GM12878 (cell line): ENCODE results near the gene SYNRG. TPM values are rescaled to one million over a fixed set of nuclear protein-coding genes. Genes with fewer than 3 reads are reported as not detected.

ENCODE experiments used
- ATAC-seq: fragments of 200-7000 bp; cut with Tn5 transposase; 3 replicates; pipeline ENCODE4 v1.9.1; 2020; ENCODE audit warnings: mild to moderate bottlenecking, moderate library complexity
- BruUV-seq: library from RNA; stranded (reverse); fragments of 400-500 nt; replicated peaks from 2 replicates; lab custom pipeline; 2021; lab: Mats Ljungman, UMichigan
- CTCF ChIA-PET: fragments of 300-600 bp; sonication (Branson Sonifier 250); formaldehyde crosslinking; extraction: SDS; loops from one replicate; lab custom pipeline; 2021; ENCODE audit warnings: inconsistent platforms; lab: Yijun Ruan, JAX
- POLR2A ChIA-PET: fragments of 350-600 bp; formaldehyde crosslinking; extraction: SDS; loops from one replicate; lab custom pipeline; 2021; ENCODE audit warnings: inconsistent platforms; lab: Charles Lee
- RAD21 ChIA-PET: fragments of 300-600 bp; sonication (Branson Sonifier 250); formaldehyde crosslinking; loops from one replicate; lab custom pipeline; 2023; ENCODE audit warnings: antibody characterized with exemption; ENCODE audit not compliant: unreplicated experiment; lab: Charles Lee
- SMC1A ChIA-PET: fragments of 300-600 bp; sonication (Branson Sonifier 250); formaldehyde crosslinking; loops from one replicate; lab custom pipeline; 2023; ENCODE audit not compliant: unreplicated experiment, uncharacterized antibody; lab: Charles Lee
- DNase-seq: peaks from one replicate; pipeline ENCODE4 v3.0.0-alpha.2; 2011; ENCODE audit warnings: low read depth, low spot score
- FAIRE-seq: peaks from 3 replicates; lab custom pipeline; 2011; peaks lifted over from hg19 to GRCh38; lab: Jason Lieb, UNC
- H2AFZ ChIP-seq: 2 replicates; pipeline ENCODE4 v1.6.0; 2011; ENCODE audit warnings: low read depth, low read length, control low read depth; ENCODE audit not compliant: control insufficient read depth
- H3K27ac ChIP-seq: 2 replicates; pipeline ENCODE4 v1.5.1; 2011; ENCODE audit warnings: control low read depth; ENCODE audit not compliant: control insufficient read depth, insufficient read depth
- H3K27me3 ChIP-seq, 2 experiments: replicated peaks in 1 of 2; 2 replicates each; pipeline versions ENCODE4 v1.6.0 to v1.6.1; 2011; ENCODE audit warnings: low read length in 1 of 2; ENCODE audit not compliant: control insufficient read depth in 2 of 2, insufficient read depth in 2 of 2
- H3K36me3 ChIP-seq, 2 experiments: 2 replicates each; pipeline ENCODE4 v1.5.1; 2011; ENCODE audit warnings: low read length in 1 of 2; ENCODE audit not compliant: control insufficient read depth in 2 of 2, insufficient read depth in 2 of 2
- H3K4me1 ChIP-seq: 2 replicates; pipeline ENCODE4 v1.6.1; 2011; ENCODE audit warnings: mild to moderate bottlenecking, low read length, moderate library complexity, mixed read lengths; ENCODE audit not compliant: control insufficient read depth, insufficient read depth
- H3K4me2 ChIP-seq: 2 replicates; pipeline ENCODE4 v1.6.0; 2011; ENCODE audit warnings: control low read depth; ENCODE audit not compliant: control insufficient read depth, insufficient read depth
- H3K4me3 ChIP-seq: fragments of 200-600 bp; sonication (generic); 2 replicates; pipeline ENCODE4 v1.5.1; 2016
- H3K79me2 ChIP-seq: 2 replicates; pipeline ENCODE4 v1.6.0; 2011; ENCODE audit warnings: low read length; ENCODE audit not compliant: control insufficient read depth, insufficient read depth
- H3K9ac ChIP-seq: 2 replicates; pipeline ENCODE4 v1.8.0; 2011; ENCODE audit warnings: low read length, control low read depth, mixed read lengths; ENCODE audit not compliant: control insufficient read depth, insufficient read depth
- H3K9me3 ChIP-seq: replicated peaks from 3 replicates; pipeline ENCODE4 v1.5.1; 2011; ENCODE audit warnings: mild to moderate bottlenecking, low read length; ENCODE audit not compliant: control insufficient read depth, insufficient read depth
- H4K20me1 ChIP-seq: 2 replicates; pipeline ENCODE4 v1.6.0; 2011; ENCODE audit not compliant: control insufficient read depth, insufficient read depth
- IKZF1 ChIP-seq: fragments of 450-650 bp; conservative IDR thresholded peaks from 2 replicates; pipeline ENCODE4 v1.6.1; 2017; ENCODE audit warnings: antibody characterized with exemption, mild to moderate bottlenecking
- IKZF2 ChIP-seq, 2 experiments: fragments of 450-650 bp; IDR thresholded peaks; 2 replicates each; pipeline ENCODE4 v1.6.1; 2017; ENCODE audit warnings: mild to moderate bottlenecking in 2 of 2, moderate library complexity in 2 of 2
- LARP7 ChIP-seq: fragments of 450-650 bp; IDR thresholded peaks from 2 replicates; pipeline ENCODE4 v1.6.1; 2017; ENCODE audit warnings: mild to moderate bottlenecking
- POLR2AphosphoS5 ChIP-seq: IDR thresholded peaks from 2 replicates; pipeline ENCODE4 v1.6.1; 2011; ENCODE audit warnings: mild to moderate bottlenecking, low read length, inconsistent platforms
- RUNX3 ChIP-seq: IDR thresholded peaks from 2 replicates; pipeline ENCODE4 v1.6.1; 2012; ENCODE audit warnings: low read length, inconsistent platforms
- SREBF2 ChIP-seq: IDR thresholded peaks from 2 replicates; pipeline ENCODE4 v1.6.1; 2012; ENCODE audit warnings: mild to moderate bottlenecking, low read length
- SUZ12 ChIP-seq: fragments of 200-600 bp; sonication (generic); IDR thresholded peaks from one replicate; pipeline ENCODE4 v1.6.1; 2018; ENCODE audit warnings: antibody characterized with exemption, mild to moderate bottlenecking; ENCODE audit not compliant: unreplicated experiment
- WGBS: methylation state at CpG from one replicate; pipeline ENCODE4 v1.1.6; 2016; ENCODE audit warnings: low lambda C conversion rate; ENCODE audit not compliant: insufficient replicate concordance, insufficient coverage; ENCODE audit errors: missing lambda C conversion rate; 5-methylcytosine and 5-hydroxymethylcytosine counted together
- in situ Hi-C: fragments of 300-500 bp; cut with MboI; formaldehyde crosslinking; loops from 9 replicates; pipeline ENCODE4 v1.14.3; 2018; ENCODE audit warnings: mixed read lengths
- intact Hi-C: fragments of 100-400 bp; cut with micrococcal nuclease; formaldehyde crosslinking; loops from one replicate; pipeline ENCODE4 v1.14.2; 2022; ENCODE audit not compliant: unreplicated experiment
- polyA plus RNA-seq, 11 experiments: library from polyadenylated mRNA; depleted of rRNA in 4 of 11; unstranded in 6 of 11; stranded (reverse) in 5 of 11; fragments of >200 nt; fragmentation: Nextera tagmentation in 4 of 11; fragmentation: Illumina TruSeq in 1 of 11; extraction: Ambion mirVana in 4 of 11; extraction: Trizol in 1 of 11; gene quantifications; 1 replicate in 1 of 11; 2 replicates in 10 of 11; pipeline versions ENCODE4 v1.2.1 to v1.2.3, GENCODE V29; 2011 to 2016; ENCODE audit warnings: inconsistent platforms in 2 of 11, missing spikeins in 2 of 11, low read depth in 1 of 11
- total RNA-seq, 4 experiments: library from RNA; depleted of rRNA in 3 of 4; stranded (reverse); fragments of >200 nt in 3 of 4; fragmentation: Illumina TruSeq in 1 of 4; extraction: Trizol in 1 of 4; gene quantifications; 2 replicates each; pipeline versions ENCODE4 v1.2.1 to v1.2.3, GENCODE V29; 2013 to 2021
- TF ChIP-seq, protein P1 (sequence below), 3 experiments: IDR thresholded peaks in 2 of 3; conservative IDR thresholded peaks in 1 of 3; 2 replicates each; pipeline ENCODE4 v1.5.1; 2011; ENCODE audit warnings: low read depth in 3 of 3, low read length in 3 of 3, mild to moderate bottlenecking in 3 of 3, control low read depth in 2 of 3, moderate library complexity in 2 of 3, inconsistent platforms in 1 of 3, mixed read lengths in 1 of 3; ENCODE audit not compliant: control insufficient read depth in 2 of 3, insufficient read depth in 1 of 3; ENCODE audit errors: extremely low read depth in 1 of 3

Gene SYNRG
- total and polyA plus RNA-seq, 10 of the 15 experiments (the other 5 are each of a cell fraction or from before 2014, with no cell fraction given): 5.2 to 40.4 (median 26.7) TPM

DNA sequence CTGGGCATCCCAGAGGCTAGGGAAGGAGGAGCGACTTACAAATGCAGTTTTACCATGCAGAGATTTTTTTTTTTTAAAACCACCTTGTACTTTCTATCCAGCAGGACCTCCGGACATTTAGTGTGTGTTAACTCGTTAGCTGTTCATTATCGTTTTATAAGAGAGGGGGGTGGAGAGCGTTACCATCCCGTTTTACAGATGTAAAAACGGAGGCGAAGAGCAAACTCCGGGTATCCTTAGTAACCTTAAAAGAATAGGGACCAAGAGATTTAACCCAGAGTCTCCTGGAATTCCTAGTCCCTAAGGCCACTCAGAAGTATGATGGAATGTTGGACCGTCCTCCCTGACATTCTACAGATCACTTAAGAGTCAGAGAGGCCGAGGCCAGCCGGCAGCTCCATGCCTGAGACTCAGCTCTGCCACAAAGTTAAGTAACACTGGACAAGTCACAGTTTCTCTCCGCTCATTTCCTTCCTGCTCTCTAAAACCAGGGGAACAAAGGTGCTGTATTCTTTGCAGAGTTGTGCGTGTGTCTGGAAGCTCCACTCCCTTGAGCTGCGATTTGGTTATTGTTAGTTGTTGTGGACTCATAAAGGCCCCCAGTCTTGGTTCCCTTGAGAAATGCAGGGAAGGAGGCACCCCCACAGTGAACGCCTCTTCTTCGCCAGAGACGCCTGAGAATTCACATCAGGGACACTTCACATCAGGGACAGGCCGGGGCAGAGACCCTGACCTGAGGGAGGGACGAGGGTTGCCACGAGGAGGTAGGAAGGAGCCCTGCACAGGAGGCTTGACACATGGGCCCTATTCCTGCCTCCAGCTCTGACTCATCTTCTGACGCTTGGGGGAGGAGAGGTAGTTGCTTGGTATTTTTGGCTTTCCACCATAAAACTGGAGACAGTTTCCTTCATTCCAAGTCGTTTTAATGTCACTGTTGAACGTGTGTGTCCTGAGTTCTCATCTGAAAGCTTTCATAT, 118.3 kb downstream of the SYNRG start:
- SMC1A ChIA-PET: interaction anchor here (0.8 to 2.2 kb wide), 11 partner anchors 9 to 119 kb away, joined by 3 to 14 read pairs (median 4); partner anchors contain the start of genes ACACA, SYNRG and TADA2A
- intact Hi-C loops: loop anchor here (5.0 kb wide), 1 partner anchor 84 kb away; the partner anchor contains the start of genes ACACA and TADA2A

More for the DNA sequence above, 118.3 kb downstream of the SYNRG start:
- H3K36me3 ChIP-seq: no peaks in the 10 kb centered on the region
- DNase-seq: no peak
- 0 out of 2 replicates have a peak overlapping the region, but pooled peaks have one; percentile 16 for H3K27ac ChIP-seq
- peaks cover 17% of the 10 kb centered on the region for H3K4me1 ChIP-seq
- in situ Hi-C loops: no loop called here
- 0 out of 2 replicates have a peak, but pooled peaks have one; percentile 5 for TF ChIP-seq POLR2AphosphoS5
- TF ChIP-seq LARP7: no peak
- TF ChIP-seq RUNX3: 0 out of 2 replicates have a peak, but pooled peaks have one; percentile 6
- no peak for TF ChIP-seq SREBF2
- TF ChIP-seq IKZF2 (IDR thresholded peaks at IDR 0.05): 0 out of 4 replicates have a peak, but pooled peaks of 1 of the 2 experiments have one; percentile 47
- peak; percentile 57 for TF ChIP-seq IKZF1
- TF ChIP-seq, protein P1, sequence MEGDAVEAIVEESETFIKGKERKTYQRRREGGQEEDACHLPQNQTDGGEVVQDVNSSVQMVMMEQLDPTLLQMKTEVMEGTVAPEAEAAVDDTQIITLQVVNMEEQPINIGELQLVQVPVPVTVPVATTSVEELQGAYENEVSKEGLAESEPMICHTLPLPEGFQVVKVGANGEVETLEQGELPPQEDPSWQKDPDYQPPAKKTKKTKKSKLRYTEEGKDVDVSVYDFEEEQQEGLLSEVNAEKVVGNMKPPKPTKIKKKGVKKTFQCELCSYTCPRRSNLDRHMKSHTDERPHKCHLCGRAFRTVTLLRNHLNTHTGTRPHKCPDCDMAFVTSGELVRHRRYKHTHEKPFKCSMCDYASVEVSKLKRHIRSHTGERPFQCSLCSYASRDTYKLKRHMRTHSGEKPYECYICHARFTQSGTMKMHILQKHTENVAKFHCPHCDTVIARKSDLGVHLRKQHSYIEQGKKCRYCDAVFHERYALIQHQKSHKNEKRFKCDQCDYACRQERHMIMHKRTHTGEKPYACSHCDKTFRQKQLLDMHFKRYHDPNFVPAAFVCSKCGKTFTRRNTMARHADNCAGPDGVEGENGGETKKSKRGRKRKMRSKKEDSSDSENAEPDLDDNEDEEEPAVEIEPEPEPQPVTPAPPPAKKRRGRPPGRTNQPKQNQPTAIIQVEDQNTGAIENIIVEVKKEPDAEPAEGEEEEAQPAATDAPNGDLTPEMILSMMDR (IDR thresholded peaks at IDR 0.05 in 2 of 3, conservative IDR thresholded peaks at IDR 0.05 in 1 of 3; ENCODE audit: control insufficient read depth in 2 of 3, extremely low read depth in 1 of 3, insufficient read depth in 1 of 3, low read depth in 3 of 3, low read length in 3 of 3): no peak
- no peak for TF ChIP-seq SUZ12
- TSS peak; percentile 65 for BruUV-seq
- no peaks in the 10 kb centered on the region for H3K27me3 ChIP-seq
- peak overlapping the region; percentile 82 for H3K4me2 ChIP-seq
- ChIA-PET CTCF (interaction anchor here (0.7 to 2.5 kb wide), 9 partner anchors 37 to 136 kb away, joined by 3 to 10 read pairs (median 3); no protein-coding TSS in a partner anchor), POLR2A (interaction anchor here (0.7 to 1.3 kb wide), 3 partner anchors 83 to 119 kb away, joined by 3 to 5 read pairs (median 3); partner anchors contain the start of gene SYNRG), RAD21 (interaction anchor here (0.8 to 2.4 kb wide), 5 partner anchors 45 to 119 kb away, joined by 3 to 10 read pairs (median 3); partner anchors contain the start of gene SYNRG)
- peak overlapping the region; percentile 92 for H3K4me3 ChIP-seq
- 5% methylated on average over 24 of the region's 24 CpGs for WGBS
- no peaks in the 10 kb centered on the region for H3K9me3 ChIP-seq
- peak overlapping the region; percentile 62 for H3K9ac ChIP-seq
- FAIRE-seq: no peak
- peak overlapping the region; percentile 82 for H2AFZ ChIP-seq
- H4K20me1 ChIP-seq: no peaks in the 10 kb centered on the region
- peaks cover 13% of the 10 kb centered on the region for H3K79me2 ChIP-seq
- peak; percentile 54 for ATAC-seq
